Measurements from ENCODE around the gene NUFIP1. TPM values are rescaled to one million over a fixed set of nuclear protein-coding genes. Genes with fewer than 3 reads are reported as not detected.

NUFIP1 gene
- polyA plus RNA-seq, 3 donors = 10.8 to 11.8 (median 11.7) TPM

- DNase-seq = no peak
Observed at GRCh38 chr13:44894001-44894770, 95.1 kb downstream of the NUFIP1 start.

Other genes starting within 250 kb of the NUFIP1 start
- 10 to 100 TPM; 49.6 to 57.9 (median 56.4) TPM for gene GPALPP1, start 67 bp upstream of the NUFIP1 start, polyA plus RNA-seq (ENCODE audit: insufficient read length in 3 of 3)
- 10 to 100 TPM; 24.6 to 26.1 (median 25.8) TPM for gene GTF2F2, start 131.0 kb upstream of the NUFIP1 start, polyA plus RNA-seq (ENCODE audit: insufficient read length in 3 of 3)
- under 1 TPM; 0.12 to 0.82 (median 0.63) TPM for gene KCTD4, start 211.6 kb upstream of the NUFIP1 start, polyA plus RNA-seq (ENCODE audit: insufficient read length in 3 of 3)